Mesothelial cell of epicardium (in vitro differentiated cells): ENCODE measurements around the gene MRGPRF. TPM values are rescaled to one million over a fixed set of nuclear protein-coding genes. Genes with fewer than 3 reads are reported as not detected.
A peak's percentile ranks its signal among the peaks of the same experiment; 100 is the strongest.

Source experiments
- DNase-seq, 2 experiments: peaks; one replicate each; pipeline ENCODE4 v3.0.0; 2021; ENCODE audit warnings: low spot score in 2 of 2; ENCODE audit not compliant: unreplicated experiment in 2 of 2
- H3K27ac Mint-ChIP-seq: 2 replicates; pipeline ENCODE4 v1.8.0; 2021; ENCODE audit warnings: mixed read lengths
- H3K27me3 Mint-ChIP-seq: 2 replicates; pipeline ENCODE4 v1.8.0; 2021; ENCODE audit warnings: low read depth, mixed read lengths
- H3K36me3 Mint-ChIP-seq: 2 replicates; pipeline ENCODE4 v1.8.0; 2021; ENCODE audit warnings: mixed read lengths
- H3K4me1 Mint-ChIP-seq: 2 replicates; pipeline ENCODE4 v1.8.0; 2021; ENCODE audit warnings: mixed read lengths
- H3K4me3 Mint-ChIP-seq: 2 replicates; pipeline ENCODE4 v1.8.0; 2021; ENCODE audit warnings: mild to moderate bottlenecking, moderate library complexity, mixed read lengths
- H3K9me3 Mint-ChIP-seq: 2 replicates; pipeline ENCODE4 v1.8.0; 2021; ENCODE audit warnings: mixed read lengths
- total RNA-seq: library from RNA; stranded (reverse); gene quantifications from 3 replicates; pipeline ENCODE4 v1.2.1, GENCODE V29; 2021
- TF ChIP-seq, protein P1 (sequence below): fragments of 200-600 bp; sonication (generic); IDR thresholded peaks from one replicate; pipeline ENCODE4 v1.5.0; 2021; ENCODE audit warnings: antibody characterized with exemption; ENCODE audit not compliant: unreplicated experiment

The MRGPRF gene
- total RNA-seq, 1 donor from 2014 or later = 3.4 TPM

GRCh38 chr11:68992743-68993255, 20.2 kb downstream of the MRGPRF start:
- DNase-seq = peak in 1 of 2 experiments; percentile 36
- H3K4me3 Mint-ChIP-seq = no peak overlapping the region
- no peak overlapping the region for H3K27ac Mint-ChIP-seq
- TF ChIP-seq, protein P1, sequence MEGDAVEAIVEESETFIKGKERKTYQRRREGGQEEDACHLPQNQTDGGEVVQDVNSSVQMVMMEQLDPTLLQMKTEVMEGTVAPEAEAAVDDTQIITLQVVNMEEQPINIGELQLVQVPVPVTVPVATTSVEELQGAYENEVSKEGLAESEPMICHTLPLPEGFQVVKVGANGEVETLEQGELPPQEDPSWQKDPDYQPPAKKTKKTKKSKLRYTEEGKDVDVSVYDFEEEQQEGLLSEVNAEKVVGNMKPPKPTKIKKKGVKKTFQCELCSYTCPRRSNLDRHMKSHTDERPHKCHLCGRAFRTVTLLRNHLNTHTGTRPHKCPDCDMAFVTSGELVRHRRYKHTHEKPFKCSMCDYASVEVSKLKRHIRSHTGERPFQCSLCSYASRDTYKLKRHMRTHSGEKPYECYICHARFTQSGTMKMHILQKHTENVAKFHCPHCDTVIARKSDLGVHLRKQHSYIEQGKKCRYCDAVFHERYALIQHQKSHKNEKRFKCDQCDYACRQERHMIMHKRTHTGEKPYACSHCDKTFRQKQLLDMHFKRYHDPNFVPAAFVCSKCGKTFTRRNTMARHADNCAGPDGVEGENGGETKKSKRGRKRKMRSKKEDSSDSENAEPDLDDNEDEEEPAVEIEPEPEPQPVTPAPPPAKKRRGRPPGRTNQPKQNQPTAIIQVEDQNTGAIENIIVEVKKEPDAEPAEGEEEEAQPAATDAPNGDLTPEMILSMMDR = no peak
- H3K9me3 Mint-ChIP-seq = no peaks in the 10 kb centered on the region
- peaks cover 9% of the 10 kb centered on the region for H3K4me1 Mint-ChIP-seq
- H3K27me3 Mint-ChIP-seq = peaks cover 8% of the 10 kb centered on the region
- no peaks in the 10 kb centered on the region for H3K36me3 Mint-ChIP-seq

- peaks cover 9% of the 10 kb centered on the region for H3K4me1 Mint-ChIP-seq
- TF ChIP-seq, protein P1 = no peak
- H3K4me3 Mint-ChIP-seq = no peak overlapping the region
- no peaks in the 10 kb centered on the region for H3K36me3 Mint-ChIP-seq
- H3K27ac Mint-ChIP-seq = no peak overlapping the region
- H3K27me3 Mint-ChIP-seq = peaks cover 8% of the 10 kb centered on the region
- no peak for DNase-seq
- H3K9me3 Mint-ChIP-seq = peaks cover 14% of the 10 kb centered on the region
These were observed 21.9 kb downstream of the MRGPRF start for GRCh38 chr11:68990995-68991780.

GRCh38 chr11:68989936-68990606, 23.0 kb downstream of the MRGPRF start:
- Mint-ChIP-seq H3K4me3 (no peak overlapping the region), H3K36me3 (no peaks in the 10 kb centered on the region), H3K9me3 (peaks cover 14% of the 10 kb centered on the region), H3K4me1 (peaks cover 9% of the 10 kb centered on the region), H3K27ac (no peak overlapping the region), H3K27me3 (peaks cover 8% of the 10 kb centered on the region)
- TF ChIP-seq, protein P1 = no peak
- DNase-seq = no peak

- Mint-ChIP-seq H3K4me1 (peaks cover 9% of the 10 kb centered on the region), H3K27ac (no peak overlapping the region), H3K4me3 (no peak overlapping the region), H3K27me3 (peaks cover 10% of the 10 kb centered on the region), H3K36me3 (no peaks in the 10 kb centered on the region), H3K9me3 (peaks cover 14% of the 10 kb centered on the region)
- DNase-seq = no peak
- TF ChIP-seq, protein P1 = no peak
These were observed 24.6 kb downstream of the MRGPRF start for GRCh38 chr11:68988491-68988890.

GRCh38 chr11:68987211-68987610, 25.8 kb downstream of the MRGPRF start:
- no peak overlapping the region for H3K4me3 Mint-ChIP-seq
- no peaks in the 10 kb centered on the region for H3K36me3 Mint-ChIP-seq
- H3K27me3 Mint-ChIP-seq = peaks cover 10% of the 10 kb centered on the region
- H3K27ac Mint-ChIP-seq = no peak overlapping the region
- DNase-seq = no peak
- TF ChIP-seq, protein P1 = no peak
- peaks cover 8% of the 10 kb centered on the region for H3K4me1 Mint-ChIP-seq
- peaks cover 22% of the 10 kb centered on the region for H3K9me3 Mint-ChIP-seq
